GM19397 (cell line): ENCODE measurements around the gene MAPKAPK2.
A peak's percentile ranks its signal among the peaks of the same experiment; 100 is the strongest.
"Not testable (repeated sequence)": the region's sequence is repeated elsewhere in the genome, so short reads cannot be mapped to it uniquely, and the experiment has no call there.

Source experiments
- ATAC-seq: cut with Tn5 transposase; IDR thresholded peaks from one replicate; pipeline ENCODE4 v1.9.1; 2021; ENCODE audit warnings: mild to moderate bottlenecking, moderate library complexity; ENCODE audit not compliant: unreplicated experiment

MAPKAPK2 gene

GRCh38 chr1:206739411-206740076 lies 54.8 kb downstream of the MAPKAPK2 start:
- peak; percentile 77 for ATAC-seq

DNA sequence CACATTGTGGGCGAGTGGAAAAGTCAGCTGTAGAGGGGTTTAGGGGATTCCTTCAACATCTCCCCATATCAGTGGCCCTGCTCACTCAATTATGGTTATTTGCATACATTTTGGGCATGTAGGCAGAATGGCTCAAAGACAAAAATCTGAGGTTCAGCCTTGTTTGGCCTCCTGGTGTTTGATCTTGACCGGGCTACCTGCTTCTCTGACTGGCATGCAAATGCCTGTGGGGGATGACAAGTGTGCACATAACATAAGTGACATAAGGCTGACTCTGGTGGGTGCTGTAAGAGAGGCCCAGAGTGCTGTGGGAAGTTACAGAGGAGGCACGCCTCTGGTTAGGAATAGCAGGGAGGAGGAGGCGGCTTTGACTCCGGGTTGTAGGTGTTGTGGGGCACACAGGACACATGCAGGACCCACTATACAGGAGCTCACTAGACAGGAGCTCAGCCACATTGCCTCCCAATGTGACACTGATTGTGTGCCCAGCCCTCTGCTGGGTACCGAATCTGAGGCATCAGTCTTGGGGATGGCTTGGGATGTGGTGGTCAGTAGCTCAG lies 56.5 kb downstream of the MAPKAPK2 start:
- no peak for ATAC-seq

GRCh38 chr1:206742719-206743383 lies 58.1 kb downstream of the MAPKAPK2 start:
- ATAC-seq: no peak

DNA sequence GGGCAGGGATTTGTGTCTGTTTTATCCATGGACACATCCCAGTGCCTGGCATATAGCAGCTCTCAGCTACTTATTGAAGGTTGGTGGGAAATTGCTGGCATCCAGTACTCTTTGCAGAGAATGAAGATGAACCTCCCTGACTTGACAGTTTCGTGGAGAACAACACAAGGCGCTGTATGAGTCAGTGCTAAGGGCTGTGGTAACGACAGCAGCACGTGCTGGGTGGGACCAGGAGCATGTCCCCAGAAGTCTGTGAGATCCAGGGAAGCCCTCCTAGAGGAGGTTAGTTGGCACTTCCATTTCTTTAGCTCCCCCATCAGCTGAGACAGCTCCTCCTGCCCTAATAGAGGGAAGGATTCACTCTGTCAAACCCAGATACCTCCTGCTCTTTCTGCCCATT lies 60.0 kb downstream of the MAPKAPK2 start:
- no peak for ATAC-seq

DNA sequence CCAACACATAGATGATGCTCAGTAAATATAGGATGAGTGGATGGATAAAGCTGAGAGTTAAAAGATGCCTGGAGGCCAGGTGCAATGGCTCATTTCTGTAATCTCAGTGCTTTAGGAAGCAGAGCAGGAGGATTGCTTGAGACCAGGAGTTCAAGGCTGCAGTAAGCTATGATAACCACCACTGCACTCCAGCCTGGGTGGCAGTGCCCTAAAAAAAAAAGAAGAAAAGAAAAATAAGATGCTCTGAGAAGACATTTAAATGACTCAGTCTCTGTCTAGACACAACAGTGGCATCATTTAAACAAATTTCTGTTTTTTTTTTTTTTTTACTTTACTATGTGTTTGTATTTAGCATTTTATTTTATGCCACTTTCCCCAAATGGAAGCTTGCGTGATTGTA lies 60.6 kb downstream of the MAPKAPK2 start:
- no peak for ATAC-seq

DNA sequence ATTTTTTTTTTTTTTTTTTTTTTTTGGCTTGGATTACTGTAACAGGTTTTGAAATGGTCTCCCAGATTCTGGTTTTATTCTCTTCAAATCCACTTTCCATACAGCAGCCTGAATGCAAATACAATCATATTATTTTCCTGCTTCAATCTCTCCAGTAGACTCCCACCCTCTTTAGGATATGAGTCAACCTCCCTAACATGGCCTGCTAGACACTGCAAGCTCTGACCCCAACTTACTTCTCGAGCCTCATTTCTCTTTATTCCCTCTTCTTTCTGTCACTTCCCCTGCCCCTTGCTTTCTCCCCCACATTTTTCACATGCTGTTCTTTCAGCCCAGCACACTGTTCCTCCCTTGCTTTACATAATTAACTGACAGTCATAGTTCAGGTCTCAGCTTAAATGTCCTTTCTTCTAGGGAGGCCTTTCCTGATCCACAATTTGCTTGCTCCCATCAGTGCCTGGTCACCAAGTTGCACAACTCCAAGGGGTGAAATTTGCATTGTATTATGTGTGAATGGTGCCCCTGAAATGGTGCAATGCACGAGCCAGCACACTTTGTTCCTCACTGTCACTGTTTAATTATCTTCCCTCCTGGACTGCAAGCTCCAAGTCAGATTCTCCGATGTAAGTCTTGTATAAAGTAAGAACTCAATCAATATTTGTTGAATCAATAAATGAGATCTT lies 63.8 kb downstream of the MAPKAPK2 start:
- ATAC-seq: no peak

- no peak for ATAC-seq
These were observed 67.2 kb downstream of the MAPKAPK2 start for GRCh38 chr1:206751891-206752290.

GRCh38 chr1:206752481-206752880 lies 67.8 kb downstream of the MAPKAPK2 start:
- no peak for ATAC-seq

GRCh38 chr1:206753141-206753540 lies 68.4 kb downstream of the MAPKAPK2 start:
- ATAC-seq: no peak

- no peak for ATAC-seq
These were observed 69.3 kb downstream of the MAPKAPK2 start for GRCh38 chr1:206754011-206754410.

DNA sequence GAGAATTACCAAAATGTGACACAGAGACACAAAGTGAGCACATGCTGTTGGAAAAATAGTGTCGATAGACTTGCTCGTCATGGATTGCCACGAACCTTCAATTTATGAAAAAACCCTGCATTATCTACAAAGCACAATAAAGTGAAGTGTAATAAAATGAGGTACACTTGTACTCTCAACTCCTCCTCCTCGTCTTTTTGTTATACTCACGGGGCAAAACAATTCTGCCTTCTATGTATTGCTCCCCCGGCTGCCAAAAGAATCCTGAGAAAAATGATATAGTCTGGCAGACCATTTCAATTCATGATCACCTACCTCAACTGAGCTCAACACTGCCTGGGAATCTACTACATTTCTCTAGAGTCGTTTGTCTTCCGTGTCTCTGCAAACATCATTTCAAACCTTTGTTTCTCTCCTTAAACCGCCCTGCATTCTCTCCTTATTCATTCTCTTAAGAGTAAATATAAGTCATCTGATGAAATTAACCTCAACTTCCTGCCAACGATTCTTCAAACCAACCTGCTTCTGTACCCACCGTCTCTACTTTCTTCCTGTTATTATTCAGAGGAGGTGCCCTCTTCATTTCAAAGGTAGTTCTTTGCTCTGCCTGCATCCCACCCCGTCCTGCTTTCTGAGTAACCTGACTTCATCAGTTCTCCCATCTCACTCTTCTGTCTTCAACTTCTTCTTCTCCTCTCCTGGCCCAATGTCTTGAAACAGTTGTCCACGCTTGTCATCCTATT lies 73.0 kb downstream of the MAPKAPK2 start:
- ATAC-seq: no peak

- ATAC-seq: no peak
These were observed 75.9 kb downstream of the MAPKAPK2 start for GRCh38 chr1:206760590-206760989.

- no peak for ATAC-seq
These were observed 76.6 kb downstream of the MAPKAPK2 start for GRCh38 chr1:206761159-206761768.

GRCh38 chr1:206762741-206763364 lies 78.1 kb downstream of the MAPKAPK2 start:
- not testable (repeated sequence) for ATAC-seq

DNA sequence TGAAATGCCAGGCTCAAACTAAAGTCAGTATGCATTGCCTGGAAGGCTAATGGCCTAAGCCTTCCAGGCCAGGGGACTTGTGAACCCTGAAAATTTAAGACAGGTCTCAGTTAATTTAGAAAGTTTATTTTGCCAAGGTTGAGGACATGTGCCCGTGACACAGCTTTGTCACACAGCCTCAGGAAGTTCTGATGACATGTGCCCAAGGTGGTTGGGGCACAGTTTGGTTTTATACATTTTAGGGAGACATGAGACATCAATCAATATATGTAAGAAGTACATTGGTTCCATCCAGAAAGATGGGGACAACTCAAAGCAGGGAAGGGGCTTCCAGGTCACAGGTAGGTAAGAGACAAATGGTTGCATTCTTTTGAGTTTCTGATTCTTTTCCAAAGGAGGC lies 81.1 kb downstream of the MAPKAPK2 start:
- not testable (repeated sequence) for ATAC-seq

GRCh38 chr1:206766251-206766856 lies 81.6 kb downstream of the MAPKAPK2 start:
- peak; percentile 46 for ATAC-seq

DNA sequence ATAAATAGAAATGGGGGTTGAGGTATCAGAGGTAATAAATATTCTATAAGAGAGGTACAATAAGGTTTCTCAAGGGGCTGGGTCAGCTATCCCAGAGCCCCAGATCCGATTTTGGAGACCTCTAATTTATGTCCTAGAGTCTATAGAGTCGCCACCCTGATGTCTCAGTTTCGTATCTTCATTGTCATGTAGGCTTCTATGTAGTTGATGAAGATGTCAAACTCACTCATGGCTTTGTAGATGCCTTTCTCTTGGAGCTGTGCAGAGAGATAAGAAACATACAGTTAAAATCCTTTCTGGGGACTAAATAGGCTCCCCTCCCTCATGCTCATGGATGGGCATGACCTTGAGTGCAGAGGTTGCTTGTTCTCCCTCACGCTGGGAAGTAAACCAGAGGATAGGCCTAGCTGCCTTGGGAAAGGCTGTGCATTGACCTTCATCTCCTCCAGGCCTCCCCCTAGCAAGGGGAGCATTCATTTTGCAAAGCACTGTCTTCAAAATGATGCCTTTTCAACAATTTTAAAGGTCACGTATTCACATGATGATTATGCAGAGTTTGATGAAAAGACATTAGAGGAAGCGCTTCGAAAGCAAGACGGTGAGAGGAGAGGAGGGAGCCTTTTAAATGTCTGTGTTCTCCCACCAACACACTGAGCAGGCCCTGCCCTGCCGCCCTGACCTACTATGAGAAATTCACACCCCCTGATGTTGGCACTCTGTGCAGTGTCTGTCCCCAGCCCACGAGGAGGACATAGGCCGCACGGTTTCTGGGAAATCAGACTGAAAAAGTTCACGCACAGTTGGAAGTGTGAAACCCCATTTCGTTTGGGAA lies 84.0 kb downstream of the MAPKAPK2 start:
- peak; percentile 11 for ATAC-seq

GRCh38 chr1:206769304-206769731 lies 84.6 kb downstream of the MAPKAPK2 start:
- peak; percentile 56 for ATAC-seq
